Measurements from ENCODE around the gene UBE2G1.

DNA sequence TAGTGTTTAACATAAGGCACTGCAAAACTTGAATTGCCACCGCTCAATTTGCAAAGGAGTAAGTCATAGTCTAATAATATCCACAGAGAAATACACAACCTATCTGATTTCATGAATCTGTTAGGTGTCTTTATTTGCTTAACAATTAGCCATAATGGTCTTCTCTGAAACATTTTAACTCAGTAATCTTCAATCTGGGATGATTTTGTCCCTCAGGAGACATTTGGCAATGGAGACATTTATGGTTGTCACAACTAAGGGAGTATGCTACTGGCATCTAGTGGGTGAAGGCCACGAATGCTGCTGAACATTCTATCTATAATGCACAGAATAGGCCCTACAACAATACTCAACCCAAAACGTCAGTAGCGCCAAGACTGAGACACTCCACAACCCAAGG lies 4.3 kb downstream of the UBE2G1 start:
- no peak for TF ChIP-seq CTCF (IDR thresholded peaks at IDR 0.05; ENCODE audit: low read depth, low read length, missing input control)
- TF ChIP-seq GABPA (IDR thresholded peaks at IDR 0.05 in 1 of 2, conservative IDR thresholded peaks at IDR 0.05 in 1 of 2): no peak
- no peak for TF ChIP-seq MAX (IDR thresholded peaks at IDR 0.05)
- TF ChIP-seq, protein P1, sequence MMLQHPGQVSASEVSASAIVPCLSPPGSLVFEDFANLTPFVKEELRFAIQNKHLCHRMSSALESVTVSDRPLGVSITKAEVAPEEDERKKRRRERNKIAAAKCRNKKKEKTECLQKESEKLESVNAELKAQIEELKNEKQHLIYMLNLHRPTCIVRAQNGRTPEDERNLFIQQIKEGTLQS (IDR thresholded peaks at IDR 0.05): no peak
- TF ChIP-seq TAF1 (conservative IDR thresholded peaks at IDR 0.05): no peak
- no peak for TF ChIP-seq YY1 (IDR thresholded peaks at IDR 0.05)
- no peak for TF ChIP-seq JUND (IDR thresholded peaks at IDR 0.05)
- peak; percentile 44 to 48 for TF ChIP-seq RAD21 (IDR thresholded peaks at IDR 0.05)

All from liver (tissue), 3 donors.